K562 (cell line): ENCODE data around the gene ATXN7L1.

Experiments
- CAMTA2 ChIP-seq: fragments of 250-450 bp; sonication (Bioruptor Pico); conservative IDR thresholded peaks from 2 replicates; pipeline ENCODE4 v1.5.1; 2022
- CHD7 ChIP-seq: fragments of 200-600 bp; sonication (generic); IDR thresholded peaks from one replicate; pipeline ENCODE4 v1.6.1; 2012; ENCODE audit warnings: mild to moderate bottlenecking, low read depth, low read length, inconsistent platforms
- CTCF ChIP-seq, 3 experiments: IDR thresholded peaks in 2 of 3; conservative IDR thresholded peaks in 1 of 3; 2 replicates each; pipeline ENCODE4 v1.5.1; 2011 to 2012; ENCODE audit warnings: low read length in 3 of 3, mild to moderate bottlenecking in 3 of 3, control low read depth in 2 of 3, improper control_type of control experiment in 1 of 3, inconsistent platforms in 1 of 3, low read depth in 1 of 3, mixed read lengths in 1 of 3, moderate library complexity in 1 of 3; ENCODE audit not compliant: insufficient read depth in 2 of 3
- E2F5 ChIP-seq: sonication (generic); formaldehyde crosslinking; IDR thresholded peaks from 2 replicates; pipeline ENCODE4 v1.8.0; 2022; ENCODE audit warnings: mild to moderate bottlenecking, missing genetic modification reagents
- HDAC2 ChIP-seq: fragments of 450-650 bp; IDR thresholded peaks from 2 replicates; pipeline ENCODE4 v1.6.1; 2016; ENCODE audit warnings: mild to moderate bottlenecking
- MAX ChIP-seq: sonication (generic); formaldehyde crosslinking; IDR thresholded peaks from 2 replicates; pipeline ENCODE4 v1.9.0; 2022; ENCODE audit warnings: mild to moderate bottlenecking, missing genetic modification reagents
- PML ChIP-seq: IDR thresholded peaks from 2 replicates; pipeline ENCODE4 v1.6.1; 2012; ENCODE audit warnings: low read length, inconsistent platforms
- RAD21 ChIP-seq, 2 experiments: fragments of 250-450 bp in 1 of 2; fragments of 450-650 bp in 1 of 2; sonication (Bioruptor Pico) in 1 of 2; formaldehyde crosslinking in 1 of 2; IDR thresholded peaks in 1 of 2; conservative IDR thresholded peaks in 1 of 2; 2 replicates each; pipeline versions ENCODE4 v1.4.0 to v1.8.0; 2020 to 2022; ENCODE audit warnings: mild to moderate bottlenecking in 2 of 2, moderate library complexity in 1 of 2
- SP2 ChIP-seq: IDR thresholded peaks from 2 replicates; pipeline ENCODE4 v1.6.1; 2011; ENCODE audit warnings: mild to moderate bottlenecking, low read depth, low read length, moderate library complexity; ENCODE audit not compliant: poor library complexity, severe bottlenecking; ENCODE audit errors: extremely low read depth
- ZC3H11A ChIP-seq: IDR thresholded peaks from 2 replicates; pipeline ENCODE4 v1.6.1; 2012; ENCODE audit warnings: low read depth, low read length, improper control_type of control experiment
- ZNF589 ChIP-seq: fragments of 200-800 bp; sonication (Bioruptor generic); IDR thresholded peaks from 2 replicates; pipeline ENCODE4 v1.6.1; 2016; ENCODE audit warnings: low read depth, missing genetic modification characterization, missing compliant biosample characterization

GRCh38 chr7:105653441-105654005 lies 222.9 kb downstream of the ATXN7L1 start:
- TF ChIP-seq E2F5 (CRISPR knock-in tag) (no peak), MAX (CRISPR knock-in tag) (no peak), HDAC2 (no peak), CHD7 (no peak), ZNF589 (CRISPR knock-in tag) (no peak), CAMTA2 (CRISPR knock-in tag) (no peak), RAD21 (CRISPR knock-in tag; conservative IDR thresholded peaks at IDR 0.05 in 1 of 2, IDR thresholded peaks at IDR 0.05 in 1 of 2) (no peak), CTCF (IDR thresholded peaks at IDR 0.05 in 2 of 3, conservative IDR thresholded peaks at IDR 0.05 in 1 of 3; ENCODE audit: insufficient read depth in 2 of 3, low read depth in 1 of 3, low read length in 3 of 3) (no peak), ZC3H11A (no peak), PML (no peak), SP2 (no peak)
